Naive thymus-derived CD4-positive, alpha-beta T cell (primary cell): Measurements from ENCODE around the gene MFSD2A. TPM values are rescaled to one million over a fixed set of nuclear protein-coding genes. Genes with fewer than 3 reads are reported as not detected.
A peak's percentile ranks its signal among the peaks of the same experiment; 100 is the strongest.

ENCODE experiments used
- ATAC-seq: fragments of 150-1000 bp; cut with Tn5 transposase; 2 replicates; pipeline ENCODE4 v1.10.0; 2021; ENCODE audit warnings: mild to moderate bottlenecking, moderate library complexity
- CTCF ChIA-PET: fragments of 350-600 bp; sonication (Branson Sonifier 250); formaldehyde crosslinking; loops from one replicate; lab custom pipeline; 2021; ENCODE audit warnings: antibody characterized with exemption; lab: Charles Lee
- POLR2A ChIA-PET: fragments of 350-600 bp; sonication (Branson Sonifier 250); formaldehyde crosslinking; loops from one replicate; lab custom pipeline; 2021; ENCODE audit warnings: antibody characterized with exemption, inconsistent platforms; lab: Charles Lee
- DNase-seq, 9 donors: peaks; one replicate each; pipeline versions ENCODE4 v3.0.0 to v3.0.0-alpha.2; 2020 to 2022; ENCODE audit warnings: mixed read lengths in 1 of 9
- H3K27ac ChIP-seq: one replicate; pipeline ENCODE4 v1.7.0; 2013; ENCODE audit warnings: mild to moderate bottlenecking, low read depth, low read length, moderate library complexity
- H3K27me3 ChIP-seq, 2 donors: one replicate each; pipeline ENCODE4 v1.7.0; 2013; ENCODE audit warnings: low read length in 2 of 2, mild to moderate bottlenecking in 2 of 2, moderate library complexity in 2 of 2; ENCODE audit not compliant: control insufficient read depth in 2 of 2, insufficient read depth in 2 of 2
- H3K36me3 ChIP-seq, 3 experiments: 1 replicate in 2 of 3; 2 replicates in 1 of 3; pipeline ENCODE4 v1.7.0; 2013; ENCODE audit warnings: low read length in 3 of 3, mild to moderate bottlenecking in 3 of 3, moderate library complexity in 1 of 3; ENCODE audit not compliant: insufficient read depth in 3 of 3, control insufficient read depth in 2 of 3
- H3K4me1 ChIP-seq, 2 donors: one replicate each; pipeline ENCODE4 v1.7.0; 2013; ENCODE audit warnings: low read length in 2 of 2, mild to moderate bottlenecking in 2 of 2, moderate library complexity in 1 of 2; ENCODE audit not compliant: control insufficient read depth in 2 of 2, insufficient read depth in 2 of 2
- H3K4me3 ChIP-seq: 2 replicates; pipeline ENCODE4 v1.7.0; 2013; ENCODE audit warnings: mild to moderate bottlenecking, low read length
- H3K9me3 ChIP-seq, 3 experiments: 1 replicate in 2 of 3; 2 replicates in 1 of 3; pipeline ENCODE4 v1.7.0; 2013; ENCODE audit warnings: low read length in 3 of 3; ENCODE audit not compliant: control insufficient read depth in 2 of 3
- H3K27ac Mint-ChIP-seq, 9 donors: one replicate each; pipeline ENCODE4 v1.8.0; 2020 to 2022; ENCODE audit warnings: mixed read lengths in 9 of 9, mild to moderate bottlenecking in 8 of 9, moderate library complexity in 5 of 9, inconsistent platforms in 2 of 9
- H3K27me3 Mint-ChIP-seq, 5 donors: one replicate each; pipeline ENCODE4 v1.8.0; 2021 to 2022; ENCODE audit warnings: mixed read lengths in 5 of 5, mild to moderate bottlenecking in 1 of 5
- H3K36me3 Mint-ChIP-seq, 5 donors: one replicate each; pipeline ENCODE4 v1.8.0; 2020 to 2022; ENCODE audit warnings: mixed read lengths in 5 of 5, mild to moderate bottlenecking in 3 of 5, inconsistent platforms in 1 of 5
- H3K4me1 Mint-ChIP-seq, 7 donors: one replicate each; pipeline ENCODE4 v1.8.0; 2020 to 2022; ENCODE audit warnings: mixed read lengths in 7 of 7, mild to moderate bottlenecking in 3 of 7, inconsistent platforms in 1 of 7
- H3K4me3 Mint-ChIP-seq, 10 donors: one replicate each; pipeline ENCODE4 v1.8.0; 2020 to 2022; ENCODE audit warnings: mild to moderate bottlenecking in 10 of 10, mixed read lengths in 10 of 10, moderate library complexity in 6 of 10, inconsistent platforms in 2 of 10
- H3K9me3 Mint-ChIP-seq, 11 donors: one replicate each; pipeline ENCODE4 v1.8.0; 2020 to 2022; ENCODE audit warnings: mixed read lengths in 11 of 11, mild to moderate bottlenecking in 4 of 11, inconsistent platforms in 1 of 11, moderate library complexity in 1 of 11
- intact Hi-C, 2 donors: fragments of 100-400 bp; cut with micrococcal nuclease; formaldehyde crosslinking; loops; one replicate each; pipeline ENCODE4 v1.15.1; 2023
- polyA plus RNA-seq, 2 donors: library from polyadenylated mRNA; unstranded; fragments of 300-500 nt; fragmentation: Illumina TruSeq; gene quantifications; one replicate each; pipeline ENCODE4 v1.2.3, GENCODE V29; 2021
- total RNA-seq, 6 experiments: library from RNA in 5 of 6; stranded (reverse) in 5 of 6; gene quantifications; 1 replicate in 5 of 6; 2 replicates in 1 of 6; pipeline ENCODE4 v1.2.3 and lab custom pipeline; 2021 to 2026

The MFSD2A gene
- total and polyA plus RNA-seq, 7 experiments from 2014 or later = 0.14 to 8.7 (median 1.9) TPM

DNA sequence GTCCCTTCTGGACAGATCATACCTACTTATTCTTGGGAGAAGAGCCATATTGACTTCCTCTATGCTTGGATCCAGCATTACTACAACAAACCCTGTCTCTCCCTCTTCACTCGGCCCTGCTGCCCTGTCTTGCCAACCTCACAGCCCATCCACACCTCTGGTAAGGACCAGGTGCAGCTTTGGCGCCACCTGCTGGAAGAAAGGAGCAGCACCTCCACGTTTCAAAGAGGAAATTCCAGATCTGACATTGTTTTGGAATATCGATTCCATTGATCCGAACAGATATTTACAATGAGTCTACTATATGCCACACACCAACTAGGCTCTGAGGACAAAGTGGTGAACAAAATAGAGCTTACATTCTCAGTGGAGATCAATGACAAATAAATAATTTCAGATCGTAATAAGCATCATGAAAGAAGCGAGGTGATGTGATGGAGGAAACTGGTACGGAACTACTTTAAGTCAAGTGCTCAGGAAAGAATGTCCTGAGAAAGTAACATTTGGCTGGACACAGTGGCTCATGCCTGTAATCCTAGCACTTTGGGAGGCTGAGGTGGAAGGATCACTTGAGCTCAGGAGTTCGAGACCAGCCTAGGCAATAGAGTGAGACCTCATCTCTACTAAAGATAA is 18.7 kb downstream of the MFSD2A start:
- H3K4me3 ChIP-seq = no peak overlapping the region
- ChIA-PET CTCF (interaction anchor here (0.7 to 4.1 kb wide), 16 partner anchors 16 to 368 kb away, joined by 3 to 61 read pairs (median 5); partner anchors contain the start of genes MFSD2A and MYCL), POLR2A (interaction anchor here (1.0 to 1.1 kb wide), 2 partner anchors 71 to 157 kb away, joined by 4 to 6 read pairs; no protein-coding TSS in a partner anchor)
- H3K27ac ChIP-seq = no peak overlapping the region
- intact Hi-C loops = loop anchor here (1.0 kb wide), 5 partner anchors 18 to 156 kb away; partner anchors contain the start of gene MFSD2A (in 1 of the 2)
- no peaks in the 10 kb centered on the region for H3K9me3 ChIP-seq
- H3K36me3 Mint-ChIP-seq = no peaks in the 10 kb centered on the region
- H3K4me1 Mint-ChIP-seq = peaks cover 4 to 6% (median 5%) of the 10 kb centered on the region in 7 donors
- peak; percentile 49 to 73 (median 63) for DNase-seq
- H3K4me3 Mint-ChIP-seq = peak overlapping the region in 1 of 10 donors; percentile 9
- no peaks in the 10 kb centered on the region for H3K9me3 Mint-ChIP-seq
- ATAC-seq = peak; percentile 85
- no peaks in the 10 kb centered on the region for H3K4me1 ChIP-seq
- H3K27me3 Mint-ChIP-seq = peaks cover 0 to 3% (median 0%) of the 10 kb centered on the region in 5 donors
- no peaks in the 10 kb centered on the region for H3K27me3 ChIP-seq
- no peak overlapping the region for H3K27ac Mint-ChIP-seq
- H3K36me3 ChIP-seq = no peaks in the 10 kb centered on the region

GRCh38 chr1:39976732-39977131 is 21.8 kb downstream of the MFSD2A start:
- H3K27me3 ChIP-seq = no peaks in the 10 kb centered on the region
- no peaks in the 10 kb centered on the region for H3K9me3 ChIP-seq
- ChIA-PET POLR2A (no interaction called here), CTCF (no interaction called here)
- no peaks in the 10 kb centered on the region for H3K9me3 Mint-ChIP-seq
- DNase-seq = no peak
- no peak overlapping the region for H3K27ac Mint-ChIP-seq
- no peaks in the 10 kb centered on the region for H3K36me3 Mint-ChIP-seq
- peaks cover 0 to 3% (median 0%) of the 10 kb centered on the region in 5 donors for H3K27me3 Mint-ChIP-seq
- H3K27ac ChIP-seq = no peak overlapping the region
- H3K36me3 ChIP-seq = no peaks in the 10 kb centered on the region
- ATAC-seq = no peak
- no peak overlapping the region for H3K4me3 Mint-ChIP-seq
- H3K4me1 ChIP-seq = no peaks in the 10 kb centered on the region
- peaks cover 4 to 8% (median 6%) of the 10 kb centered on the region in 7 donors for H3K4me1 Mint-ChIP-seq
- H3K4me3 ChIP-seq = no peak overlapping the region
- intact Hi-C loops = no loop called here

- H3K27me3 Mint-ChIP-seq = peaks cover 0 to 3% (median 0%) of the 10 kb centered on the region in 5 donors
- H3K27ac Mint-ChIP-seq = no peak overlapping the region
- CTCF ChIA-PET = no interaction called here
- H3K36me3 ChIP-seq = no peaks in the 10 kb centered on the region
- H3K9me3 ChIP-seq = no peaks in the 10 kb centered on the region
- no peaks in the 10 kb centered on the region for H3K36me3 Mint-ChIP-seq
- H3K4me1 Mint-ChIP-seq = peaks cover 4 to 8% (median 6%) of the 10 kb centered on the region in 7 donors
- no peaks in the 10 kb centered on the region for H3K4me1 ChIP-seq
- ATAC-seq (no peak), DNase-seq (no peak)
- H3K4me3 ChIP-seq = no peak overlapping the region
- intact Hi-C loops = no loop called here
- H3K4me3 Mint-ChIP-seq = no peak overlapping the region
- POLR2A ChIA-PET = no interaction called here
- no peaks in the 10 kb centered on the region for H3K9me3 Mint-ChIP-seq
- no peak overlapping the region for H3K27ac ChIP-seq
- no peaks in the 10 kb centered on the region for H3K27me3 ChIP-seq
Observed at GRCh38 chr1:39977202-39977601, 22.3 kb downstream of the MFSD2A start.

GRCh38 chr1:39979654-39980053 is 24.7 kb downstream of the MFSD2A start:
- H3K4me3 Mint-ChIP-seq = no peak overlapping the region
- POLR2A ChIA-PET = no interaction called here
- intact Hi-C loops = no loop called here

GRCh38 chr1:39980555-39981313 is 25.8 kb downstream of the MFSD2A start:
- Mint-ChIP-seq H3K36me3 (no peaks in the 10 kb centered on the region), H3K27ac (peak overlapping the region in 1 of 9 donors; percentile 41)
- ATAC-seq = no peak

More at GRCh38 chr1:39979654-39980053, 24.7 kb downstream of the MFSD2A start:
- Mint-ChIP-seq H3K27me3 (peaks cover 0 to 3% (median 0%) of the 10 kb centered on the region in 5 donors), H3K4me1 (peaks cover 0 to 2% (median 0%) of the 10 kb centered on the region in 7 donors), H3K27ac (no peak overlapping the region), H3K9me3 (no peaks in the 10 kb centered on the region), H3K36me3 (no peaks in the 10 kb centered on the region)
- Histone ChIP-seq H3K9me3 (no peaks in the 10 kb centered on the region), H3K4me1 (no peaks in the 10 kb centered on the region), H3K4me3 (no peak overlapping the region), H3K27me3 (no peaks in the 10 kb centered on the region), H3K27ac (no peak overlapping the region), H3K36me3 (no peaks in the 10 kb centered on the region)
- DNase-seq = no peak
- CTCF ChIA-PET = no interaction called here
- no peak for ATAC-seq

DNA sequence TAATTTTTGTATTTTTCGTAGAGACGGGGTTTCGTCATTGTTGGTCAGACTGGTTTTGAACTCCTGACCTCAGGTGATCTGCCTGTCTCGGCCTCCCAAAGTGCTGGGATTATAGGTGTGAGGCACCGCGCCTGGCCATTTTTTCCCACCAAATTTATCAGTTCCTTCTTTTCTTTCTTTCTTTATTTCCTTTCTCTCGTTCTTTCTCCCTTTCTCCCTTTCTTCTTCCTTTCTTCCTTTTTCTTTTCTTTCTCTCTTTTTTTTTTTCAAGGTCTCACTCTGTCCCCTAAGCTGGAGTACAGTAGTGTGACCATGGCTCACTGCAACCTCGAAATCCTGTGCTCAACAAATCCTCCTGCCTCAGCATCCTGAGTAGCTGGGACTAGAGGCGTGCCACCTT is 26.4 kb downstream of the MFSD2A start:
- no peaks in the 10 kb centered on the region for H3K4me1 ChIP-seq
- H3K36me3 ChIP-seq = no peaks in the 10 kb centered on the region
- peaks cover 0 to 3% (median 0%) of the 10 kb centered on the region in 5 donors for H3K27me3 Mint-ChIP-seq
- DNase-seq = no peak
- ATAC-seq = no peak
- CTCF ChIA-PET = no interaction called here
- H3K9me3 ChIP-seq = no peaks in the 10 kb centered on the region
- peaks cover 0 to 2% (median 0%) of the 10 kb centered on the region in 7 donors for H3K4me1 Mint-ChIP-seq
- H3K4me3 ChIP-seq = no peak overlapping the region
- no peaks in the 10 kb centered on the region for H3K36me3 Mint-ChIP-seq
- intact Hi-C loops = no loop called here
- POLR2A ChIA-PET = no interaction called here
- H3K4me3 Mint-ChIP-seq = no peak overlapping the region
- H3K27ac Mint-ChIP-seq = no peak overlapping the region
- no peaks in the 10 kb centered on the region for H3K27me3 ChIP-seq
- H3K9me3 Mint-ChIP-seq = no peaks in the 10 kb centered on the region
- no peak overlapping the region for H3K27ac ChIP-seq

More at GRCh38 chr1:39980555-39981313, 25.8 kb downstream of the MFSD2A start:
- CTCF ChIA-PET = no interaction called here
- no peaks in the 10 kb centered on the region for H3K27me3 ChIP-seq
- Mint-ChIP-seq H3K9me3 (no peaks in the 10 kb centered on the region), H3K4me3 (no peak overlapping the region), H3K4me1 (peaks cover 0 to 2% (median 0%) of the 10 kb centered on the region in 7 donors), H3K27me3 (peaks cover 0 to 3% (median 0%) of the 10 kb centered on the region in 5 donors)
- POLR2A ChIA-PET = no interaction called here
- intact Hi-C loops = no loop called here
- no peak for DNase-seq
- H3K36me3 ChIP-seq = no peaks in the 10 kb centered on the region
- H3K9me3 ChIP-seq = no peaks in the 10 kb centered on the region
- H3K4me1 ChIP-seq = no peaks in the 10 kb centered on the region
- no peak overlapping the region for H3K4me3 ChIP-seq
- H3K27ac ChIP-seq = no peak overlapping the region
